Lower leg skin (tissue), 3 donors: Measurements from ENCODE around the gene DYNC1I2.

Experiments
- POLR2A ChIP-seq, 2 donors: fragments of 450-650 bp; IDR thresholded peaks; one replicate each; pipeline ENCODE4 v1.6.1; 2016 to 2017; ENCODE audit warnings: antibody characterized with exemption in 2 of 2, mild to moderate bottlenecking in 1 of 2, moderate library complexity in 1 of 2
- TF ChIP-seq, protein P1 (sequence below), 3 donors: fragments of 450-650 bp; IDR thresholded peaks; one replicate each; pipeline ENCODE4 v1.5.1; 2016; ENCODE audit warnings: antibody characterized with exemption in 3 of 3, mild to moderate bottlenecking in 3 of 3, moderate library complexity in 2 of 3

DNA sequence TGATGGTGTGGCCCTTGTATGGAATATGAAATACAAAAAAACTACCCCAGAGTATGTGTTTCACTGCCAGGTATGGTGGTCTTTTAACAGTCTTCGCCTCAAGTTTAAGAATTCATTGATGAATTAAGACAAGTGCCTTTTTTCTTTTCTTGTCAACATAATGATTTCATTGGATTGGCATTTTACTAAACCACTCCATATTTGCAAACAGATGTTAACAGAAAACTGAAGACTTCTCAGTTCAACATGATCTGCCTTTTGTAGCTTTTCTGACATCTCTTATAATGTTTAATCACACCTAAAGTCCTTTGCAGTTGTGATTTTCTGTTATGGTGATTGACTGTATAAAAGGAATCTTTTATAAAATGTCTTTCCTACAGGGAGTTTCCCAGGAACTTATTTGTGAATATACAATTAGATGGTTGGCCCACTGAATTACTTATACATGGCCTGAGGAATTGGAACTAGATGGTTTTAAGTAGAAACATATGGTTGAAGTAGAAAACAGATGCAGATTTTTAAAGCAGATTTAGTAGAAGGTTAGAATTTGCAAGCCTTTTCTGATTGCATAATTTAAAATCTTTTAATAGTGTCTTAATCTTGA is 39.7 kb downstream of the DYNC1I2 start:
- TF ChIP-seq, protein P1, sequence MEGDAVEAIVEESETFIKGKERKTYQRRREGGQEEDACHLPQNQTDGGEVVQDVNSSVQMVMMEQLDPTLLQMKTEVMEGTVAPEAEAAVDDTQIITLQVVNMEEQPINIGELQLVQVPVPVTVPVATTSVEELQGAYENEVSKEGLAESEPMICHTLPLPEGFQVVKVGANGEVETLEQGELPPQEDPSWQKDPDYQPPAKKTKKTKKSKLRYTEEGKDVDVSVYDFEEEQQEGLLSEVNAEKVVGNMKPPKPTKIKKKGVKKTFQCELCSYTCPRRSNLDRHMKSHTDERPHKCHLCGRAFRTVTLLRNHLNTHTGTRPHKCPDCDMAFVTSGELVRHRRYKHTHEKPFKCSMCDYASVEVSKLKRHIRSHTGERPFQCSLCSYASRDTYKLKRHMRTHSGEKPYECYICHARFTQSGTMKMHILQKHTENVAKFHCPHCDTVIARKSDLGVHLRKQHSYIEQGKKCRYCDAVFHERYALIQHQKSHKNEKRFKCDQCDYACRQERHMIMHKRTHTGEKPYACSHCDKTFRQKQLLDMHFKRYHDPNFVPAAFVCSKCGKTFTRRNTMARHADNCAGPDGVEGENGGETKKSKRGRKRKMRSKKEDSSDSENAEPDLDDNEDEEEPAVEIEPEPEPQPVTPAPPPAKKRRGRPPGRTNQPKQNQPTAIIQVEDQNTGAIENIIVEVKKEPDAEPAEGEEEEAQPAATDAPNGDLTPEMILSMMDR (IDR thresholded peaks at IDR 0.05), result no peak
- no peak for TF ChIP-seq POLR2A (IDR thresholded peaks at IDR 0.05)
